ENCODE measurements around the gene PIEZO2. TPM values are rescaled to one million over a fixed set of nuclear protein-coding genes. Genes with fewer than 3 reads are reported as not detected.

Gene PIEZO2
- total and polyA plus RNA-seq, 9 donors = 2.0 to 8.5 (median 3.2) TPM

- no peak overlapping the region for H3K27ac ChIP-seq
- DNase-seq = no peak
- intact Hi-C loops (cut with DNase I) = no loop called here
- peaks cover 3% of the 10 kb centered on the region for H3K4me1 ChIP-seq (ENCODE audit: insufficient read depth)
- H3K27me3 ChIP-seq = no peaks in the 10 kb centered on the region
- TF ChIP-seq POLR2A (IDR thresholded peaks at IDR 0.05) (no peak), EP300 (IDR thresholded peaks at IDR 0.05) (no peak)
- TF ChIP-seq, protein P1, sequence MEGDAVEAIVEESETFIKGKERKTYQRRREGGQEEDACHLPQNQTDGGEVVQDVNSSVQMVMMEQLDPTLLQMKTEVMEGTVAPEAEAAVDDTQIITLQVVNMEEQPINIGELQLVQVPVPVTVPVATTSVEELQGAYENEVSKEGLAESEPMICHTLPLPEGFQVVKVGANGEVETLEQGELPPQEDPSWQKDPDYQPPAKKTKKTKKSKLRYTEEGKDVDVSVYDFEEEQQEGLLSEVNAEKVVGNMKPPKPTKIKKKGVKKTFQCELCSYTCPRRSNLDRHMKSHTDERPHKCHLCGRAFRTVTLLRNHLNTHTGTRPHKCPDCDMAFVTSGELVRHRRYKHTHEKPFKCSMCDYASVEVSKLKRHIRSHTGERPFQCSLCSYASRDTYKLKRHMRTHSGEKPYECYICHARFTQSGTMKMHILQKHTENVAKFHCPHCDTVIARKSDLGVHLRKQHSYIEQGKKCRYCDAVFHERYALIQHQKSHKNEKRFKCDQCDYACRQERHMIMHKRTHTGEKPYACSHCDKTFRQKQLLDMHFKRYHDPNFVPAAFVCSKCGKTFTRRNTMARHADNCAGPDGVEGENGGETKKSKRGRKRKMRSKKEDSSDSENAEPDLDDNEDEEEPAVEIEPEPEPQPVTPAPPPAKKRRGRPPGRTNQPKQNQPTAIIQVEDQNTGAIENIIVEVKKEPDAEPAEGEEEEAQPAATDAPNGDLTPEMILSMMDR (IDR thresholded peaks at IDR 0.05) = no peak
- no peak overlapping the region for H3K4me3 ChIP-seq
- 36 to 44% (median 39%) methylated on average over 5 of the region's 5 CpGs for WGBS, 3 donors
- H3K36me3 ChIP-seq = no peaks in the 10 kb centered on the region
- H3K9me3 ChIP-seq = no peaks in the 10 kb centered on the region
Observed at GRCh38 chr18:11096411-11096810, 53.0 kb downstream of the PIEZO2 start.

- intact Hi-C loops (cut with DNase I) = no loop called here
- Histone ChIP-seq H3K27me3 (no peaks in the 10 kb centered on the region), H3K27ac (no peak overlapping the region), H3K4me3 (no peak overlapping the region), H3K36me3 (no peaks in the 10 kb centered on the region), H3K9me3 (no peaks in the 10 kb centered on the region), H3K4me1 (ENCODE audit: insufficient read depth) (peaks cover 3% of the 10 kb centered on the region)
- TF ChIP-seq, protein P1 (IDR thresholded peaks at IDR 0.05) = no peak
- no peak for TF ChIP-seq EP300 (IDR thresholded peaks at IDR 0.05)
- no peak for TF ChIP-seq POLR2A (IDR thresholded peaks at IDR 0.05)
- no peak for DNase-seq
- 79 to 90% (median 86%) methylated on average over 6 of the region's 6 CpGs for WGBS, 3 donors
Observed at GRCh38 chr18:11095674-11096293, 53.6 kb downstream of the PIEZO2 start.

DNA sequence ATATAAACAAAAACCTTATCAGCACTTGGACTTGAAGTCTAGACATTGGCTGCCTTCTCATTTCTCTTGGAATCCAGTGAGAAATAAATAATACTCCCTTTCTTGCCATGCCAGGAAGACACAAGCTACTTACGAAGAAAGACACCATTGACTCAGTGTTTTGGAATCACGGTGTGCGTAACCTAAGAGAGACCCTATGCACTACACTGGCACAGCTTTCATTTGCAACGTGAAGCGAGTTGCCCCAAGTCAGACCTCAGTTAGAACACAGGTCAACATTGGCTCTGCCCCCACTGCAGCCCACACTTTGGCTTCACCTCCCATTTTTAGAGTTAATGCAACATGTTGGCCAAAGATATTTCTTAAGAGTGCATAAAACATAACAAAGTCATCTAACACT is 54.2 kb downstream of the PIEZO2 start:
- intact Hi-C loops (cut with DNase I) = no loop called here
- no peak for TF ChIP-seq POLR2A (IDR thresholded peaks at IDR 0.05)
- TF ChIP-seq, protein P1 (IDR thresholded peaks at IDR 0.05) = no peak
- TF ChIP-seq EP300 (IDR thresholded peaks at IDR 0.05) = no peak
- no peaks in the 10 kb centered on the region for H3K36me3 ChIP-seq
- no peak overlapping the region for H3K27ac ChIP-seq
- H3K9me3 ChIP-seq = no peaks in the 10 kb centered on the region
- H3K4me3 ChIP-seq = no peak overlapping the region
- H3K27me3 ChIP-seq = no peaks in the 10 kb centered on the region
- DNase-seq = no peak
- peaks cover 3% of the 10 kb centered on the region for H3K4me1 ChIP-seq (ENCODE audit: insufficient read depth)
- WGBS, 3 donors = 76 to 84% (median 82%) methylated on average over 5 of the region's 5 CpGs

DNA sequence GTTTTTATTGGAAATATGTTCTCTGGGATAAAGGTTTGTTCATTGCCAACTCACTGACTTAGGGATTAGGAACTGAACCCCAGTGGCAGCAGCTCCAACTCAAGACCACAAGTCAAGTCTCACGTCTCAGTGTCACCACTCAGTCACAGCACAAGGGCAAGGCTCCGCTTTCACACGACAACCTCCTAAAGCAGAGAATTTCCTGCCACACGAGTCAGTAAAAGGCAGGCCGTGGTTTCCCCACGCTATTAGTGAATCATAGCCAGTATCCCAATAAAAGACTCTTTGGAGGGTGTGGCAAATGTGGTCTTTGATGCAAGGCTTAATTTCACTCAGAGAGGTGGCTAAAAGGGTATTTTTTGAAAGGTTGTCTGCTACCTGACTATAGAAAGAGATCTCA is 57.6 kb downstream of the PIEZO2 start:
- H3K27me3 ChIP-seq = no peaks in the 10 kb centered on the region
- no peaks in the 10 kb centered on the region for H3K36me3 ChIP-seq
- no peak for DNase-seq
- no peak overlapping the region for H3K4me3 ChIP-seq
- 89 to 91% (median 89%) methylated on average over 6 of the region's 6 CpGs for WGBS, 3 donors
- H3K27ac ChIP-seq = no peak overlapping the region
- H3K4me1 ChIP-seq (ENCODE audit: insufficient read depth) = peaks cover 3% of the 10 kb centered on the region
- H3K9me3 ChIP-seq = no peaks in the 10 kb centered on the region
- intact Hi-C loops (cut with DNase I) = no loop called here
- TF ChIP-seq, protein P1 (IDR thresholded peaks at IDR 0.05) = no peak
- TF ChIP-seq EP300 (IDR thresholded peaks at IDR 0.05) (no peak), POLR2A (IDR thresholded peaks at IDR 0.05) (no peak)

All from ovary (tissue), 9 donors.